GM21526 (cell line): ENCODE results near the gene FAR2.
"Not testable (repeated sequence)": the region's sequence is repeated elsewhere in the genome, so short reads cannot be mapped to it uniquely, and the experiment has no call there.

ENCODE experiments used
- ATAC-seq: cut with Tn5 transposase; IDR thresholded peaks from one replicate; pipeline ENCODE4 v1.9.1; 2021; ENCODE audit warnings: moderate library complexity; ENCODE audit not compliant: unreplicated experiment, low FRiP score

FAR2 gene

DNA sequence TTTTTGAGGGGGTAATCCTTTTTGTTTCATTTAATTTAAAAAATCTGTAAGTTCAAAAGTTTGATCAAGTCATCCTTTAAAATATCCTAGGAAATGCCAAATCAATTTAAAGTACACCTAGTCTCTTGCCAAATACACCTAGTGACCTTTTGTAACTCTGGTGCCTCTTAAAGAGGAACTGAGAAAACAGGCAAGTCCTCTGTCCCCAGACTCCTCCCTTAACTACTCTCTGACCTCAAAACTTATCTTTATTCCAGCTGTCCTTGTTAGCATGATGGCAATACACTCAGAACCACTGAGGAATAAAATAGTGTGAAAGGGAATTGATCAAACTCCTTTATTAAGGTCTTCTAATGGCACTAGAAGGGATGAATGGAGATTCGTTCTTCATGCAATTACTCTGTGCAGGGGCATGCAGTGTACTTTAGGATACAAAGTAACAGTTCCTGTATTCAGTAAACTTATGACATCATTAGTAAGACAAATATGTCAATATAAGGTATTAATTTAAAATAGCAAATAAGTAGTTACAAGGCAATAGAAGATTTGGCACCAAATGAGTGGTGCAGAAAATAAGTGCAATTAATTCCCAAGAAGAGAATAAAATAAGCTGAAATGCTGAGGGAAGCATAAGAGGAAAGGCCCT is 3.3 kb downstream of the FAR2 start:
- ATAC-seq = peak; percentile 93

DNA sequence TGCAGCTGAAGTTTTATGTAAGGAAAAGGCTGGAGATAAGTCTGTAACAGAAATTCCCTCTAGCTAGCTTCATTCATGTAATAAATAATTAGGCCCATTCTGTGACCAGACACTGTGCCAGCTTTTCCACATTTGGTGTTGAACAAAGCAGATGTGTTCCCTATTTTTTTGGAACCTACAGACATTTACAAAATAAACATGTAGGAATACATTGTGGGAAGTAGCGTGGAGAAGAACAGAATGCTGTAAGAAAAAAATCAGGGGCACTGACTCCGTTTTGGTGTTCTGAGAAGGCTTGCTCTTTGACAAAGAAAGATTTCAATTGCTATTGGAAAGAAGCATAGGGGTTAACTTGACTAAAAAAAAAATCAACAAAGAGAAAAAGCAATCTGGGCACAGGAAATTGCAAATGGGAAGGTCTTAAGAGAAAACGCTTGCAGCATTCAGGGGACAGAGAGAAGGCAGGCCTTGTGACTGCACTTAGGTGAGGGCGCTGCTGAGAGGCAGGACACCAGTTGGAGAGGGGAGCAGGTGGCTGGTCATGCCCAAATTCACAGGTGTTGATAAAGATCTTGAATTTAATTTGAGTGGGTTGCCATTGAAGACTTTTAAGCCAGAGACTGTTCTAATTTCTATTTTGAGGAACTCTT is 4.0 kb downstream of the FAR2 start:
- ATAC-seq = no peak

DNA sequence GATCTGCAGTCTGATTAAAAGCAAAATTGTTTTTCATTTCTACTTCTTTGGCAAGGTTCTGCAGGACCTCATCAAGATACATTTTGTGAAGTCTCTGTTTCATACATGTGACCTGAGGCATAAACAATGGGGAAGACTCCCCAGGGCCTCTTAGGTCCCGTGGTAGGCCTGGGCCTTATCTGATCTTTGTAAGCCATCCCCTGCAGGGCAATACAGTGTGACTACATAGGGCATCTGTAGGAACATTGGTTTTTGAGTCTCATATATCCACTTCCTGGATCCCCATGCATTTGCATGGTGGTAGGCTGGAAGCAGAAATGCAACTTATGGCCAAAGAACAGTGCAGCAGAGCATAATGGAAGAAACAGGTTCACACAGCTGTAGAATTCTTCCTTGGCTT is 6.0 kb downstream of the FAR2 start:
- ATAC-seq = peak; percentile 41

DNA sequence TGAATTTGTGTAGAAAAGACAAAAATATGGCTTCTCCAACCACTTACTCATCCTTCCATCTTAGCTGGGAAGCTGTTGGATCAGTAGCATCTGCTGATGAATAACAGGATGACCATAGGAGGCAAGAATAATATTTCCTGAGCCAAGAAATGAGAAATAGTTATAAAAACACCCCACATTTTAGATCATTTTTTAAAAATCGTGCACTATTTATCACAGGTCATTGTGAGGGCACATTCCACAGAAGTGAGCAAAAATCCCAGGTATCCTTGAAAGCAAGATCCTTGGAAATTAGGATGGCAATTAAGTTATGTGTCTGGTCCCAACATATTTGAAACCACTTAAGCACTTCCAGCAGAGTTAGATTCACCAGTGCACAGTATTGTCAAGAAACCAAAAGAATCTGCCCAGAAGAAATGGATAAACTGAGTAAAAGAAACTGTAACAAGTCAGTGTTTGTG is 8.4 kb downstream of the FAR2 start:
- no peak for ATAC-seq

DNA sequence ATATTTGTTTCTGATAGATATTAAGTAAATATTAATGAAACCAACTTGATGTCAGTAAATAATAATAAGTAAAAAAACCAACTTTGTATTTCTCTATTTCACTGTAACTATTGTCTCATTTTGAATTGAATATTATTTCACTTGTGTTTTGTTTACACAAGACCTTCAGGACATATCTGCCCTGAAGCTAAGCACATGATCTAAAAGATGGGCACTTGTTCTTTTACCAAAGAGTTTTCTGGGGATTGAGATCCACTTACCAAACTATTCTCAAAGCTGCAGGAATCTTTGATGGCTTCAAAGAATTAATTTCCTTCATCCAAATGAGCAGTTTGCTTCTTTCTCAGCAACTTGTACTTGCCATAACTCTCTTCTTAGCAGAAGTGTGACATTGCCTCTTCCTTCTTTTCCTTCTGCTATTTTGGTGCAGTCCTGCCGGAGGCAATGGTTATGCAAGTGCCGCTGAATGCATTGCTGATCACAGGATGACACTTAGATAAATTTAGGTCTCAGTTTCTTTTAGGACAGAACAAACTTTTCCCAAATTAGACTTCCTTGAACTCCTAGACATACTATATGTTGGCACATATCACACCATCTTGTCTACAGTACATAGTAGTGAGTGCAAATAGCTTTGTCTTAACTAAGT is 9.2 kb downstream of the FAR2 start:
- no peak for ATAC-seq

DNA sequence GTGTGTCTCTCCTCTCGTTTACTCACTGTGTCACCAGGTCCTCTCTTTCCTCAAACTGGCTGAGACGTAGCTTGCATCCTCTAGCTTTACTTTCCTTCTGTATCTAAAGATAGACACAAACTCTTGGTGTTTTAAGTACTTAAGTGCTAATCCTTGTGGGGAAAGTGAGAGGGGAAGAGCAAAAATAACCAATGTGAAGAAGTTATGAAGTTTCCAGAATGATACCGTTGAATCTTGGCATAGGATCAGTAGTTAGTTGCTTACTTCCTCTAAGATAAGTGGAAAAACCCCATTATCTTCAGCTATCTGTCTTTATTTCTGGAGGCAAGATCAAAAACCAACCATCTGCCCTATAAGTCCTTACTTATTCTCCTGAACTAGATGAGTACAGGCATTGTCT is 10.6 kb downstream of the FAR2 start:
- no peak for ATAC-seq

DNA sequence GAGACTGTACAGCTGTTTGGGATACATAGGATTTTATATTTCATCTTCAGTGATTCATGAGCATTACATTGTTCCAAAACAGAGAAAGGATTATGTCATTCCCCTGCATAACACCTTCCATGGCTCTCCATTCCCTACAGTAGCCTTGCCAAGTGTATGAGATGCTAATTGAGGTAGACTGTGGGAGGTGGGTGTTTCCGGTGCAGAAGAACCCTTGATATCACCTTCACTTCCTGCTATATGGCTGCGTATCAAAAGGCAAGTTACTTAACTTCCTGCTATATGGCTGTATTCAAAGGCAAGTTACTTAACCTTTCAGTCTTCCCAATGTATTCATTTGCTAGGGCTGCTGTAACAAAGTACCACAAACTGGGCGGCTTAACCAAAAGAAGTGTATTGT is 11.2 kb downstream of the FAR2 start:
- ATAC-seq = no peak

DNA sequence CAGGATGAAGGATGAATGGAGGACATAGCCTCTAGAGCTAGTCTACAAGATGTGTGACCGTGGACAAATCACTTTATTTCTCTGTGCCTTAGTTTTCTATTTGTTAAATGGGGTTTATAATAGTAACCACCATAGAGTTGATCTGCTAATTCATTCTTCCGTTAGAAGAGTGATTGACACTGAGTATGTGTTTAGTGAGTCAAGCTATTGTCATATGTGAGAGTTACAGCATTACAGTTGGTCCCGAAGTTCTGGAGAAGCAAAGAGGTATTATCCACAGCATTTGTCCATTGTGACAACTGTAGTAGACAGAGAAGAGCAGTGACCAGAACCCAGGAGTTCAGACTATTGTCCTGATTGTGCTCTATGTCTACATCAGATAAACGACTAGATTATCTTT is 14.1 kb downstream of the FAR2 start:
- no peak for ATAC-seq

DNA sequence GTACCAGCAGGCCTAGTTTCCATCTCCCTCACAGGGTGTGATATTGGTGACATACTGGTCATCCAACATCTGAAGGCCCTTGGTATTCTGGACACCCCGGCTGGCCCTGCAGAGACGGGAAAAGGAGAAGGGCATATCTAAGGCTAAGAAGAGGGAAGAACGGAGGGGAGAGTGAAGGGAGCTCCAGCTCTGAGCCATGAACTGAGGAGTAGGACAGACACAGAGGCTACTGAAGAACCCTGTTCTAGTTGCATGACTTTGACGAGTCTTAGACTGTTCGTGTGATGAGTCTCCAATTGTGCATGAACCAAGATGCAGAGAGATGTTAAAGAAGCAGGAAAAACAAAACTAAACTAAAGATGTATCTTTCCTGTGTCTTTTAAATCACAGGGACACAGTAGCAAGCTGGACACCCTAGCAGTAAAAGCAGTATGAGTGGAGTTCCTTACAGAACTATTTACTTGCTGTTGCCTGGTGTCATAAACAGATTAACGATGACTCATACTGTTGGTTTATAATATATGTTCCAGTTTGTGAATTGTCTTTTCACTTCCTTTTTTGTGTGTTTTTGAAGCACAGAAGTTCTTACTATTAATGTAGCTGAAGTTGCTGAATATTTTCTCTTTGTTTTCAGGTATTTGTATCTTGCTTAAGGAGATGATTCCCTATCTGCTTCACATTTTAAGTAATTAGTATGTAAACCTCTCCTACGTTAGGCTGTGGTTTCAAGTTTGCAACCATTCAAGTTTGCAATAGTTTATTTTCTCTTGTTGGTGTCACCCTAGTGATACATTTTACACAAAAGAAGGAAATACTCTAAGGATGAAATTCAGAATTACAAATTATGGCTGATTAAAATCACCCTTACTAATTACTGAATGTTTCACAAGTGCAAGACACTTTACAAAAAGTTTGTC is 15.7 kb downstream of the FAR2 start:
- ATAC-seq = peak; percentile 100

DNA sequence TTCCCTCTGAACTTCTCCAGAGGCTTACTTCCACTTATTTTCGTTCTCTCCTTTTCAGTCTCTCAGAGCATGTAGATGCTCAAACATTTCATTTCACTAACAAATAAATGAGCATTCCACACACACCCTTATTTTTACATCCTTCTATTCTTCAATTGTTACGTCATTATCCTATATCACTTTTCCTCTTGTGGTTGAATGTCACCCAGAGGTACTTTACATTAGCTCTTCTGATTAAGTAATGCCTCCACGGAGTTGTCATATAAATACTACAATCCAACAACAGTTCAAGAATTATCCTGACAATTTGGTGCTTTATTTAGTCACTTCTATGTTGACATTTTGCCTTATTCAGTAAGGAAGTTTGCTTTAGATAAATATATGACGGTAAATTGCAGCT is 18.4 kb downstream of the FAR2 start:
- ATAC-seq = no peak

DNA sequence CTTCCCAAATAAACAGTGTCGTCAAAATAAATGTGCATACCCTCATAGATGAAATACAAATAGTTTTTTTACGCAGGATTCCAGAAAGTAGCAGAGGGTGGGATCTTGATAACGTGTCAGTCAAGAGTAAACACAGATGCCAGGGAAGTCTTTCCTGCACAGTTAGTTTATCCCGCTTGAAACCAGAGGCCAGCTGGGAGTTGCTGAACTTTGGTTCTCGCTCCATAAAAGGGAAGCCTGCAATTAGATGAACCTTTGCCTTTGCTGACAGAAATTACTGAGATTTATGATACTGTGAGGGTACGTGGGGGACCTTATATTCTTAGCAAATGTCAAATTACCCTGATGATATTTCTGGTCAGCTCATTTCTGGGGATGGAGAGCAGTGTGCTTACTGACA is 18.9 kb downstream of the FAR2 start:
- no peak for ATAC-seq

DNA sequence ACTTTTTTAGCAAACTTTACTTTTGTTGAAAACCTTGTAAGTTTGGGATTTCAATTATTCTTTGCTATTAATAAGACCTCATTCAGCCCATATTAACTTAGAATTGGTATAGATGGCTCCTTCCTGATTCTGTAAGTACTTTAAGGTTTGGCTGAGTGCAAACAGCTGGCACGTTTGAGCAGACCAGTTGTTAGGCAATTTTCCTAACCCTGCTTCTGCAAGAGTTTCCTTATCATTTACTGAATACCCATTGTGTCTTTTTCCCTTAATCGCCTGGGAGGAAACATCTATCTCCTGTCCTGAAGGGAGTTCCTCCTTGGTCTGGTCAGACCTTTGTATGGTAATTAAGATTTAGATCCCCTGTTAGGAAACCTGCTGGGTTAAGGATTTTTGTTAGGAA is 20.9 kb downstream of the FAR2 start:
- not testable (repeated sequence) for ATAC-seq

DNA sequence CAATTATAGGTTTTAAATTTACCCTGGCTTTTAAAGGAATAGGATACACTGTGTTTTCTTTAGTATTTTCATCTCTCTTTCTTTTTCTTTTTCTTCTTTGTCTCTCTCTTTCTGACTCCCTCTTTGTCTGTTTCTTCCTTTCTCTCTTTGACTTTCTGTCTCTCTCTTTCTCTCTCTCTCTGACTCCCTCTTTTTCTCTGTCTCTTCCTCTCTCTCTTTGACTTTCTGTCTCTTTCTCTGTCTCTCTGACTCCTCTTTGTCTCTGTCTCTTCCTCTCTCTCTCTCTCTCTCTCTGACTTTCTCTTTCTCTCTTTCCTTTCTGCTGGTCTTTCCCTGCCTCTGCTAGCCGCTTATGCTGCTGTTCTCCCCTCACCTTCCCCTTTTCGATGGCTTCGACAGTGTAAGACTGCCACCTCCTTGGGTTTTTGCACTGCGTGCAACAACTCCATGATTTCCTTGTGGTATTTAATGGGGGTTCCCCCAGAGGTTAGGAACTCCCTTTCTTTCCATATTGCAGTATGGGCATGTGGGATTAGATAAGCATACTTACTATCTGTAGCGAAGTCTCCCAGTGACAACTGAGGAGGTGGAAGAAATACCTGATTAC is 21.5 kb downstream of the FAR2 start:
- ATAC-seq = not testable (repeated sequence)

DNA sequence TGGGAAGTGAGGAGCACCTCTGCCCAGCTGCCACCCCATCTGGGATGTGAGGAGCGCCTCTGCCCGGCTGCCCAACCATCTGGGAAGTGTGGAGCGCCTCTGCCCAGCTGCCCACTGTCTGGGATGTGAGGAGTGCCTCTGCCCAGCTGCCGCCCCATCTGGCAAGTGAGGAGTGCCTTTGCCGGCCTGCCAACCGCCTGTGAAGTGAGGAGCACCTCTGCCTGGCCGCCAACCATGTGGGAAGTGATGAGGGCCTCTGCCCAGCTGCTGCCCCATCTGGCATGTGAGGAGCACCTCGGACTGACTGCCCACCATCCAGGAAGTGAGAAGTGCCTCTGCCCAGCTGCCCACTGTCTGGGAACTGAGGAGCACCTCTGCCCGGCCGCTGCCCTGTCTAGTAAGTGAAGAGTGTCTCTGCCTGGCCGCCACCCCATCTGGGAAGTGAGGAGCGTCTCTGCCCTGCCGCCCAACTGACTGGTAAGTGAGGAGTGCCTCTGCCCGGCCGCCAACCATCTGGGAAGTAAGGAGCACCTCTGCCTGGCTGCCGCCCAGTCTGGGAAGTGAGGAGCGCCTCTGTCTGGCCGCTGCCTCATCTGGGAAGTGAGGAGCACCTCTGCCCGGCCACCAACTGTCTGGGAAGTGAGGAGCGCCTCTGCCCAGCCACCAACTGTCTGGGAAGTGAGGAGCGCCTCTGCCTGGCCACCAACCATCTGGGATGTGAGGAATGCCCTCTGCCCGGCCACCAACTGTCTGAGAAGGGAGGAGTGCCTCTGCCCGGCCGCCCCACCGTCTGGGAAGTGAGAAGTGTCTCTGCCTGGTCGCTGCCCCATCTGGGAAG is 22.6 kb downstream of the FAR2 start:
- ATAC-seq = no peak

DNA sequence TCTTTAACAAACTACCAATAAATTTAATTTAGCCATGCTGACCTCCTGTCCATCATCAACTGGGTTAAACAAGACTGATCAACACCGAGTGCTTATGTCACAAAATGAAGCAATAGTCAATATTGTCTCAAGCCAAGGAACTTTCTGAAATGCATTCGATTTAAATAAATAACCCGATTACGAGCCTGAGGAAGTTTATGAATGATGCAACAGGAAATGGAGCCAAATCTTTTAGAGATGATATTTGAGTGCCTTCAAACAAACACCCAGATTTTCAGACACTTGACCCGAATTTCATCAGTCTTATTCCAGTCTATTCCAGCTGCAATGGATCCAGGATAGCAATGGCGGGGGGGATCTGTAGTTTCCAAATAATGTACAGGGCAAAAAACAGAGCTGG is 27.9 kb downstream of the FAR2 start:
- no peak for ATAC-seq

DNA sequence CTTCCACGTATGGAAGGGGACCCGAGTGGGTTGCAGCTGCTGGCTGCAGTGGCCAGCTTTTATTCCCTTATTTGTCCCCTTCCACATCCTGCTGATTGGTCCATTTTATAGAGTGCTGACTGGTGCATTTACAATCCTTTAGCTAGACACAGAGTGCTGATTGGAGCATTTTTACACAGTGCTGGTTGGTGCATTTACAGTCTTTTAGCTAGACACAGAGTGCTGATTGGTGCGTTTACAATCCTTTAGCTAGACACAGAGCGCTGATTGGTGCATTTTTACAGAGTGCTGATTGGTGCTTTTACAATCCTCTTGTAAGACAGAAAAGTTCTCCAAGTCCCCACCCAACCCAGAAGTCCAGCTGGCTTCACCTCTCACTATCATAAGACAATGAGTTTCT is 33.2 kb downstream of the FAR2 start:
- not testable (repeated sequence) for ATAC-seq

DNA sequence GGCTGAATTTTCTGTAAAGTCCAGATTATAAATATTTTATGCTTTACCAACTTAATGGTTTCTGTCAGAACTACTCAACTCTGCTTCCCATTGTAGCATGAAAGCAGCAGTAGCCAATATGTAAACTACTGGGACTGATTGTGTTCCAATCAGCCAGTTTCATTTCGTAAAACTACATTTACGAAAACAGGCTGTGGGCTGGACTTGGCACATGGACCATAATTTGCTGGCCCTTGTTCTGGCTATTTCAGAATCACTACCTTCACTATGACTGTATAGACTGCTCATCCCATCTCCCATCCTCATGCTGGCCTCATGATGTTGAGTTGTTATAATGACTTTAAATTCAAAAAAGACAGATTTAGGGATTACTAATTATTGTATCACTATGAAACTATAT is 38.7 kb downstream of the FAR2 start:
- no peak for ATAC-seq

DNA sequence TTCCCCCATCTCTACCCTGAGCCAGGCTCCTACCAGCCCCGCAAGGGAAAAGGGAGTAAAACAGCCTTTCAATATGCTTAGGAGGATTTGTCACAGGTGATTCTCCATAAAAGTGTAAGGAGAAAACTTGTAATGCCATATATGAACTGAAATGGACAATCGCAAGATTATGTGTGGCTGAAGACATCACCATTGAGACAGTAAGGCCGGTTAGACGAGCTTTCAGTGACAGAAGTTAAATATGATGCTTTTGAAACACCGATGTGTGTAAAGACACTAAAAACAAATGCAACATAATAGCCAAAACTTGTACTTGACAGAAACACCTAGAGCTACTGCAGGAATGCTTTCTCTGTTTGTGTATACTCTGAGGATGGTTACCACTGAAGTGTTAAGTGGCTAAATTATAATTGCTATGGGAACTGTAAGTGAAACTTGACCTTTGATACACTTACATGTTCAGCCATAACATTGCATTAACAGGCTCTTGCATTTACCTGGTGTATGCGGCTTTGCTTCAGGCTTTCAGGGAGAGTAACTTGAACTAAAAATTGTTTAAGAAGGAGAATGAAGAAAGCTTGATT is 42.3 kb downstream of the FAR2 start:
- no peak for ATAC-seq

DNA sequence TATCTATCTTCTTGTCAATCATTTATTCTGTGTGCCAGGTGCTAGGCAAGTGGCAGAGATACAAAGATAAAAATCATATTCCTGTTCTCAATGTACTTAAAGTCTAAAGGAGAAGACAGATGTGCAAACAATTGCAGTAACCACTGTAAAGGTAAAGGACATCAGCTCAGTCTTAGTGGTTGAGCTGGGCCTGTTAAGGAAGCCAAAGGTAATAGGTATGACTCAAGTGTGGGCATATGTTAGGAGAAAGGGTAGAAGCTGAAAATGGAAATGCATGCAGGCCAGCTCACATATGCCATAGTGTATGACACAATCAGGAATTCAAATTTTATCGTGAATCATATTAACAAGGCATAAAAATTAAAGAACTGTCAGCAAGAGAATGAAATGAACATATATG is 49.8 kb downstream of the FAR2 start:
- ATAC-seq = no peak
